AG04450 (cell line): ENCODE data around the gene HELZ2. TPM values are rescaled to one million over a fixed set of nuclear protein-coding genes. Genes with fewer than 3 reads are reported as not detected.

ENCODE experiments used
- CTCF ChIA-PET: fragments of 300-600, 350-600 bp; formaldehyde crosslinking; extraction: SDS; loops from one replicate; lab custom pipeline; 2022; ENCODE audit warnings: antibody characterized with exemption, inconsistent platforms; lab: Charles Lee
- POLR2A ChIA-PET: fragments of 350-600 bp; formaldehyde crosslinking; extraction: SDS; loops from one replicate; lab custom pipeline; 2021; ENCODE audit warnings: antibody characterized with exemption, inconsistent platforms; lab: Yijun Ruan, JAX
- DNase-seq: peaks from one replicate; pipeline ENCODE4 v3.0.0-alpha.2; 2011; ENCODE audit warnings: low read depth, low spot score
- H3K27ac ChIP-seq: one replicate; pipeline ENCODE4 v1.5.1; 2012; ENCODE audit warnings: low read depth, low read length, control low read depth
- H3K27me3 ChIP-seq: one replicate; pipeline ENCODE4 v1.6.0; 2012; ENCODE audit warnings: low read length; ENCODE audit not compliant: control insufficient read depth, insufficient read depth
- H3K4me3 ChIP-seq: 2 replicates; pipeline ENCODE4 v1.5.1; 2011; ENCODE audit warnings: mild to moderate bottlenecking, low read depth, low read length, control low read depth
- H3K9me3 ChIP-seq: 2 replicates; pipeline ENCODE4 v1.5.1; 2012; ENCODE audit warnings: low read length; ENCODE audit not compliant: control insufficient read depth, insufficient read depth
- polyA plus RNA-seq: library from polyadenylated mRNA; depleted of rRNA; stranded (reverse); fragments of >200 nt; gene quantifications from 2 replicates; pipeline ENCODE4 v1.2.3, GENCODE V29; 2011
- TF ChIP-seq, protein P1 (sequence below): IDR thresholded peaks from 2 replicates; pipeline ENCODE4 v1.5.1; 2011; ENCODE audit warnings: low read depth, low read length, control low read depth, inconsistent platforms

HELZ2 gene
- polyA plus RNA-seq, 1 experiment: 4.6 TPM

- Histone ChIP-seq H3K27me3 (no peaks in the 10 kb centered on the region), H3K9me3 (no peaks in the 10 kb centered on the region; the same call in 1 of the 2 replicates), H3K4me3 (no peak overlapping the region), H3K27ac (no peak overlapping the region)
- POLR2A ChIA-PET: no interaction called here
- CTCF ChIA-PET: interaction anchor here (0.7 kb wide), 1 partner anchor 21 kb away, joined by 3 read pairs; no protein-coding TSS in a partner anchor
- TF ChIP-seq, protein P1, sequence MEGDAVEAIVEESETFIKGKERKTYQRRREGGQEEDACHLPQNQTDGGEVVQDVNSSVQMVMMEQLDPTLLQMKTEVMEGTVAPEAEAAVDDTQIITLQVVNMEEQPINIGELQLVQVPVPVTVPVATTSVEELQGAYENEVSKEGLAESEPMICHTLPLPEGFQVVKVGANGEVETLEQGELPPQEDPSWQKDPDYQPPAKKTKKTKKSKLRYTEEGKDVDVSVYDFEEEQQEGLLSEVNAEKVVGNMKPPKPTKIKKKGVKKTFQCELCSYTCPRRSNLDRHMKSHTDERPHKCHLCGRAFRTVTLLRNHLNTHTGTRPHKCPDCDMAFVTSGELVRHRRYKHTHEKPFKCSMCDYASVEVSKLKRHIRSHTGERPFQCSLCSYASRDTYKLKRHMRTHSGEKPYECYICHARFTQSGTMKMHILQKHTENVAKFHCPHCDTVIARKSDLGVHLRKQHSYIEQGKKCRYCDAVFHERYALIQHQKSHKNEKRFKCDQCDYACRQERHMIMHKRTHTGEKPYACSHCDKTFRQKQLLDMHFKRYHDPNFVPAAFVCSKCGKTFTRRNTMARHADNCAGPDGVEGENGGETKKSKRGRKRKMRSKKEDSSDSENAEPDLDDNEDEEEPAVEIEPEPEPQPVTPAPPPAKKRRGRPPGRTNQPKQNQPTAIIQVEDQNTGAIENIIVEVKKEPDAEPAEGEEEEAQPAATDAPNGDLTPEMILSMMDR: no peak
- no peak for DNase-seq
Measured at GRCh38 chr20:63579017-63579694, 5.1 kb upstream of the HELZ2 start.

DNA sequence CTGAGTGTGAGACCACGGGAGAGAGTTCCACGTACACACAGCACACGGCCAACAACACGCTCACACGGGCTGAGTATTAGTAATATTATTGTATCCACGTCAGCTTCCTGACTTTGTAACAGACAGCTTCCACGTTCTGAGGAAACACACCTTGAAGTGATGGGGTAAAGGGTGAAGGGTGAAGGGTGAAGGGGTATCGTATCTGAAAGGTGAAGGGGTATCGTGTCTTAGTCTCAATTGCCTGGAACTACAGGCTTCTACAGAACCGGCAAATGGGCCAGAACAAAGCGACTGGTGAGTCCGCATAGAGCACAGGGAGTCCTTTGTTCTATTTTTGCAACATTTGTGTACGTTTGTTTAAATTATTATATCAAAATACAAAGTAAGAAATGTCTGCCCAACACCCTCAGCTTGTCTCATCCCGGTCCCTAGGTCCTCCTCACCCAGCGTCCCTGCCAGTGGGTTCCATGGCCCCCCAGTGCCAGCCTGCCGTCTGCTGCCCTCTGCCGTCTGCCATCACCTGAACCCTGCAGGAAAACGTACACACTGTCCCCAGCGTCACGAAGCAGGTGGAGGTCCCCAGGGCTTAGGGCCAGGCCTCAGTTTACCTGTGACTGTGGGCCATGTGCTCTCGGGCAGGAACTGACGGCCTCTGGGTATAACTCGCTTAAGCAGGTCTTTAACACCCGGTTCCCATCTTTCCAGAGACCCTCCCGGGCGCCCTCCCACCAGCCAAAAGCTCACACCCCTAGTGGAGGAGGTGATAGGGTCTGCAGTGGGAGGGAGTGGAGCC, 4.4 kb upstream of the HELZ2 start:
- Histone ChIP-seq H3K27ac (no peak overlapping the region), H3K27me3 (no peaks in the 10 kb centered on the region), H3K4me3 (no peak overlapping the region), H3K9me3 (no peaks in the 10 kb centered on the region; the same call in 1 of the 2 replicates)
- DNase-seq: no peak
- ChIA-PET POLR2A (no interaction called here), CTCF (no interaction called here)
- TF ChIP-seq, protein P1: no peak

DNA sequence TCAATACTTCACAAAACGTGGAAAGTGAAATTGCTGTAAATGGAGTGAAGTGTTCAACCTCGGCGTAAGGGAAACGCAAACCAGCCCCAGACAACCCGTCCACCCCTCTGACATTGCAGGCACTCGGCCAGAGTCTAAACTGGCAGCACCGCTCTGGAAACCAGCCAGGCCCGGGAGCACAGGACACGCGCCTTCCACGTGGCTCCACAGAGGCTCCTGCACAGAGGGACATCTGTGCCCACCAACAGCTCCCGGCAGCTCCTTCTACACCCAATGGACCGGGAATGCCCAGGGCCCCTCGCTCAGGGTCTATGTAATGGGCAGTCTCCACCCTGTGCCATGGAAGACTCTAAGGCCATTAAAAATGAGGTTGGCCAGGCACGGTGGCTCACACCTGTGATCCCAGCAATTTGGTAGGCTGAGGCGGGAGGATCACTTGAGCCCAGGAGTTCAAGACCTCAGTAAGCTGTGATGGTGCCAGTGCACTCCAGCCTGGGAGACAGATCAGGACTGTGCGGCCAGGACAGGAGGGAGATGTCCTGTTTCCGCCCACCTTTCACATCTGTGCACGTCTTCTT, 3.4 kb upstream of the HELZ2 start:
- TF ChIP-seq, protein P1: no peak
- Histone ChIP-seq H3K27me3 (no peaks in the 10 kb centered on the region), H3K4me3 (no peak overlapping the region), H3K9me3 (no peaks in the 10 kb centered on the region; the same call in 1 of the 2 replicates), H3K27ac (no peak overlapping the region)
- ChIA-PET CTCF (no interaction called here), POLR2A (interaction anchor here (0.6 kb wide), 1 partner anchor 107 kb away, joined by 3 read pairs; no protein-coding TSS in a partner anchor)
- DNase-seq: no peak

DNA sequence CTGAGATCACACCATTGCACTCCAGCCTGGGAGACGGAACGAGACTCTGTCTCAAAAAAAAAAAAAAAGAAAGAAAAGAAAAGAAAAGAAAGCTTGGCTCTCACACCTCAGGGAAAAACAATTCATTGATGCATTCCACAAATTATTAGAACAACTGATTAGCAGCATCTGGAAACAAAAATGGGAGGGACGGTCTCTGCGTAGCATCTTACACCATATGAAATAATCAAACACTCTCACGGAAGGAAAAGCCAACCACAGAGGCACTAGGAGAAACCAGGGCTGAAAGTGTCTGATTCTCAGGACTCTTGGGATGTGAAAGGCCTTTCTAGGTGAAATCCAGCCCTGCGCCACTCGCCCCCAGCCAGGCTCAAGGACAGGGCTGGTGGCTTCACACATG, 2.3 kb upstream of the HELZ2 start:
- no peak overlapping the region for H3K27ac ChIP-seq
- TF ChIP-seq, protein P1: no peak
- H3K4me3 ChIP-seq: no peak overlapping the region
- ChIA-PET POLR2A (no interaction called here), CTCF (no interaction called here)
- H3K27me3 ChIP-seq: no peaks in the 10 kb centered on the region
- no peak for DNase-seq
- H3K9me3 ChIP-seq: no peaks in the 10 kb centered on the region; the same call in 1 of the 2 replicates
